Neutrophil (primary cell): Measurements from ENCODE around the gene BICD1.

Experiments
- H3K27ac ChIP-seq: fragments of 200-600 bp; sonication (generic); 2 replicates; pipeline ENCODE4 v1.5.1; 2016; ENCODE audit warnings: mild to moderate bottlenecking, moderate library complexity
- H3K27me3 ChIP-seq: fragments of 200-600 bp; sonication (generic); 2 replicates; pipeline ENCODE4 v1.6.0; 2016; ENCODE audit warnings: mild to moderate bottlenecking
- H3K36me3 ChIP-seq: fragments of 200-600 bp; sonication (generic); 2 replicates; pipeline ENCODE4 v1.5.1; 2017
- H3K4me1 ChIP-seq, 2 experiments: fragments of 200-600 bp in 1 of 2; sonication (generic) in 1 of 2; 1 replicate in 1 of 2; 2 replicates in 1 of 2; pipeline versions ENCODE4 v1.5.1 to v1.6.1; 2013 to 2016; ENCODE audit warnings: low read depth in 1 of 2, low read length in 1 of 2, mild to moderate bottlenecking in 1 of 2, moderate library complexity in 1 of 2; ENCODE audit not compliant: control insufficient read depth in 1 of 2, insufficient read depth in 1 of 2
- H3K4me3 ChIP-seq, 2 experiments: fragments of 200-600 bp in 1 of 2; sonication (generic) in 1 of 2; 1 replicate in 1 of 2; 2 replicates in 1 of 2; pipeline ENCODE4 v1.5.1; 2013 to 2016; ENCODE audit warnings: low read depth in 1 of 2, low read length in 1 of 2, mild to moderate bottlenecking in 1 of 2, moderate library complexity in 1 of 2
- H3K9me3 ChIP-seq: fragments of 200-600 bp; sonication (generic); 2 replicates; pipeline ENCODE4 v1.5.1; 2016
- CTCF ChIP-seq: fragments of 200-600 bp; sonication (generic); IDR thresholded peaks from 2 replicates; pipeline ENCODE4 v1.5.1; 2016; ENCODE audit warnings: antibody characterized with exemption

Gene BICD1

GRCh38 chr12:32400866-32401265, 294.2 kb downstream of the BICD1 start:
- Histone ChIP-seq H3K4me3 (no peak overlapping the region), H3K27ac (no peak overlapping the region)
- TF ChIP-seq CTCF = no peak

GRCh38 chr12:32402170-32402569, 295.5 kb downstream of the BICD1 start:
- TF ChIP-seq CTCF = no peak
- Histone ChIP-seq H3K36me3 (no peaks in the 10 kb centered on the region), H3K27me3 (peaks cover 61% of the 10 kb centered on the region), H3K4me3 (no peak overlapping the region), H3K4me1 (peaks cover 16 to 19% of the 10 kb centered on the region in 2 experiments), H3K9me3 (no peaks in the 10 kb centered on the region), H3K27ac (no peak overlapping the region)

More at GRCh38 chr12:32400866-32401265, 294.2 kb downstream of the BICD1 start:
- Histone ChIP-seq H3K4me1 (peaks cover 16 to 19% of the 10 kb centered on the region in 2 experiments), H3K36me3 (no peaks in the 10 kb centered on the region), H3K9me3 (no peaks in the 10 kb centered on the region), H3K27me3 (peaks cover 74% of the 10 kb centered on the region)

GRCh38 chr12:32402946-32403345, 296.3 kb downstream of the BICD1 start:
- Histone ChIP-seq H3K27me3 (peaks cover 53% of the 10 kb centered on the region), H3K36me3 (no peaks in the 10 kb centered on the region), H3K4me3 (no peak overlapping the region), H3K4me1 (peaks cover 16 to 19% of the 10 kb centered on the region in 2 experiments), H3K9me3 (no peaks in the 10 kb centered on the region), H3K27ac (no peak overlapping the region)
- no peak for TF ChIP-seq CTCF

- H3K9me3 ChIP-seq = no peaks in the 10 kb centered on the region
- no peak overlapping the region for H3K27ac ChIP-seq
- no peaks in the 10 kb centered on the region for H3K36me3 ChIP-seq
- no peak for TF ChIP-seq CTCF
- H3K4me1 ChIP-seq = no peaks in the 10 kb centered on the region
- no peak overlapping the region for H3K4me3 ChIP-seq
- peaks cover 6% of the 10 kb centered on the region for H3K27me3 ChIP-seq
These were observed 301.1 kb downstream of the BICD1 start for GRCh38 chr12:32407795-32408194.

GRCh38 chr12:32413412-32413811, 306.8 kb downstream of the BICD1 start:
- Histone ChIP-seq H3K27ac (no peak overlapping the region), H3K36me3 (no peaks in the 10 kb centered on the region), H3K27me3 (no peaks in the 10 kb centered on the region), H3K9me3 (no peaks in the 10 kb centered on the region), H3K4me3 (no peak overlapping the region), H3K4me1 (no peaks in the 10 kb centered on the region)
- TF ChIP-seq CTCF = no peak

GRCh38 chr12:32418221-32418620, 311.6 kb downstream of the BICD1 start:
- Histone ChIP-seq H3K36me3 (no peaks in the 10 kb centered on the region), H3K9me3 (no peaks in the 10 kb centered on the region), H3K4me3 (no peak overlapping the region), H3K27me3 (no peaks in the 10 kb centered on the region), H3K4me1 (no peaks in the 10 kb centered on the region), H3K27ac (no peak overlapping the region)
- TF ChIP-seq CTCF = no peak
